HG03432 (cell line): ENCODE data around the gene MAMSTR.
"Not testable (repeated sequence)": the region's sequence is repeated elsewhere in the genome, so short reads cannot be mapped to it uniquely, and the experiment has no call there.

Experiments used
- ATAC-seq: cut with Tn5 transposase; IDR thresholded peaks from one replicate; pipeline ENCODE4 v1.9.1; 2021; ENCODE audit warnings: mild to moderate bottlenecking, moderate library complexity; ENCODE audit not compliant: unreplicated experiment

Gene MAMSTR

DNA sequence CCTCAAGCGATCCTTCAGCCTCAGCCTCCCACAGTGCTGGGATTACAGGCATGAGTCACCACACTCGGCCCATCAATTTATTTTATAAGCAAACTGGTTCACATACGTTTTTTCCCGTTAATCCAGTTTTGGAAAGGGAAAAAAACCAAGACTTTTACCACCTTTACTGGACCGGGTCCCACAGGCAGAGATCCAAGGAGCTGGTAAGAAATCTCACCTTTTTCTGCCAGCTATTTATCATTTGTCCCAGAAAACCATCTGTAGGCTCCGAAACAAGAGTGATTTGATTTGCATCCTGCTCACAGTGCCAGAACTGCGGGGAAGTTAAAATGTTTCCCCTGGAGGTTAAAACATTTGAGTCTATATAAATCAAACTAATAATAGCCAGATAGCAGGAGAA, 30.1 kb downstream of the MAMSTR start:
- ATAC-seq, result no peak

DNA sequence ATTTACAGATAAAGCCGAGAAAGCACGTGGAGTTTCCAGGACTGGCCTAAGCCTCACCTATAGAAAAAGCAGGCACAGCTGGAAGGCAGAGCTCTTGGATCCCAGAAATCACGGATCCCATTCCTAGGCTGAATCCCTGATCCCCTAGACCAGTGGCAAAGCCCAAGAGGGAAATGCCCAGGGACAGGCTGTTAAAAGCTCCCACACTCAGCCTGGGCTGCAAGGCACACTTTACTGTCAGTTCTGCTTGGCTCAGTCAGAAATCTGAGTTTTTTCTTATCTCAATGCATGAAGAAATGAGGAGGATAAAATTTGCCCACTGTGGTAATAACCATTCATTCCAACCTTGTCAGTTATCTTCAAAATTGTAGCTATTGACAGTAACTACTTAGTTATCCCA, 31.7 kb downstream of the MAMSTR start:
- no peak for ATAC-seq

DNA sequence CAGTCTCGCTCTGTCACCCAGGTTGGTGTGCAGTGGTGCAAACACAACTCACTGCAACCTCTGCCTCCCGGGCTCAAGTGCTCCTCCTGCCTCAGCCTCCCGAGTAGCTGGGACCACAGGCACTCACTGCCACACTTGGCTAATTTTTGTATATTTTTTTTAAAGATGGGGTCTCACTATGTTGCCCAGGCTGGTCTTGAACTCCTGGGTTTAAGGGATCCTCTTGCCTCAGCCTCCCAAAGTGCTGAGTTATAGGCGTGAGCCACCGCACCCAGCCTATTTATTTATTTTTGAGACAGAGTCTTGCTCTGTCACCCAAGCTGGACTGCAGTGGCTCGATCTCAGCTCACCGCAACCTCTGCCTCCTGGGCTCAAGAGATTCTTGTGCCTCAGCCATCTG, 32.9 kb downstream of the MAMSTR start:
- not testable (repeated sequence) for ATAC-seq

DNA sequence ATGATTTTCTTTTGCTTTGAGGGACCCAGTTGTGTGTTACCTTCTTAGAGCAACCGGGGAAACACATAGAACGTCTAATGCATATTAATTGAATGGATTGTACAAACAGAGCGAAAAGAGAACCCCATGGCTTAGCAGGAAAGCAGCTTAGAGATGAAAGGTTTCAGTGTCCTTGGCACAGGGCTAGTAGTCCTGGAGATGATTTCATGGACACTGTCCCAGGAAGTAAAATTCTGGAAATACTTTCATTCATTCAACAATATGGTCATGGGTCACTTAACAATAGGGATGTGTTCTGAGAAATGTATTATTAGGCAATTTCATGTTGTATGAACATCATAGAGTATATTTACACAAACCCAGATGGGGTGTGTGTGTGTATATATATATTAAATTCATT, 33.4 kb downstream of the MAMSTR start:
- no peak for ATAC-seq

DNA sequence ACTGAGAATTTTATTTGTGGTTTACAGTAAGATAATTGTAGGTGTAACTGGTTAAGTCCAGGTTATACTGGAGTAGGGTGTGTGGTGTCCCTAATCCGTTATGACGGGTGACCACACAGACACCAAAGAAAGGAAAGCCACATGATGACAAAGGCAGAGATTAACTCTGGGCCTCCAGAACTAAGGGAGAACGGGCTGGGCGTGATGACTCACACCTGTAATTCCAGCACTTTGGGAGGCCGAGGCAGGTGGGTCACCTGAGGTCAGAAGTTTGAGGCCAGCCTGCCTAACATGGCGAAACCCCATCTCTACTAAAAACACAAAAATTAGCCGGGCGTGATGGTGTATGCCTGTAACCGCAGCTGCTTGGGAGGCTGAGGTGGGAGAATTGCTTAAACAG, 33.9 kb downstream of the MAMSTR start:
- ATAC-seq, result no peak

DNA sequence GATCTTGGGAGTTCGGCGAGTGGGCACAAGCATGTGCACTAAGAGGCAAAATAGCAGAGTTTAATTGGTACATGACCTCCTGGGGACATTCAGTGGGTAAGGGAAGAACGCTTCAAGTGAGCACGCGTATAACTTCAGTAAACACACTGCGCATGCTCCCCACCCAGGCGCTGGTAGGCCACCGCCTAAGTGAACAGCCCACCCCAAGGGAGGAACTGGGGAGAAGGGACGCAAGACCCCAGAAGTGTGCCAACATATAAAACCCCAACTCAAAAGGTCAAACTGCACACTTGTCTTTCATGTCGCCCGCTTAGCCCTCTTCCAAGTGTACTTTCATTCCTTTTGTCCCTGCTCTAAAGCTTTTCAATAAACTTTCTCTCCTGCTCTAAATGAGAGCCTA, 36.2 kb downstream of the MAMSTR start:
- no peak for ATAC-seq

DNA sequence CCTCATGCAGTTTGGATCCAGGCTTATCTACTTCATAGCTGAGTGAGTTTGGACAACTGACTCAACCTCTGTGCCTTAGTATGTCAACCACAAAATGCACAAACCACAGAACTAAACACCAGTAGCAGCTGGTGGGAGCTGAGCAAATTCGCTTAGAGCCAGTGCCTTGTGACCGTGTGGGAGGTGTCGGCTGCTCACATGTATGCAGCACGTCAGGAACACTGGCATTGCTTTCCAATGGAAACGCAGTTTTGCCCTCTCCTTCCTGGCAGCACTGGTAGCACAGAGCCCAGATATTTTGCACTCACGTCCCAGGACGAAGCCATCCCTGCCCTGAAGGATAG, 38.4 kb downstream of the MAMSTR start:
- ATAC-seq, result no peak

DNA sequence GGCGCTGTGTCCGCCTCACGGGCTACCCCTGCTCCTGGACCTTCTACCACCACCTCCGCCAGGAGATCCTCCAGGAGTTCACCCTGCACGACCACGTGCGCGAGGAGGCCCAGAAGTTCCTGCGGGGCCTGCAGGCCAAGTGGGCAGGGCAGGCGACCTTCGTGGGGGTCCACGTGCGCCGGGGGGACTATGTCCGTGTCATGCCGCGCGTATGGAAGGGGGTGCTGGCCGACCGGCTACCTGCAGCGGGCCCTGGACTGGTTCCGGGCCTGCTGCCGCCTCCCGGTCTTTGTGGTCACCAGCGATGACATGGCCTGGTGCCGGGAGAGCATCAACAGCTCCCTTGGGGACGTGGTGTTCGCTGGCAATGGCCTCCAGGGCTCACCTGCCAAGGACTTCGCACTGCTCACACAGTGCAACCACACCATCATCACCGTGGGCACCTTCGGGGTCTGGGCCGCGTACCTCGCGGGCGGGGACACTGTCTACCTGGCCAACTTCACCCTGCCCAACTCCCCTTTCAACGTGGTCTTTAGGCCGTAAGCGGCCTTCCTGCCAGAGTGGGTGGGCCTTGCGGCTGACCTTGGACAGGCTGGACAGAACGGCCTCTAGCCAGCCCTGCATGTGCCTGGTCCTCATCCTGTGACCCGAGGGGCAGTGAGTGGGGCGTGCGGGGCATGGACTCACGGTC, 38.9 kb downstream of the MAMSTR start:
- no peak for ATAC-seq

DNA sequence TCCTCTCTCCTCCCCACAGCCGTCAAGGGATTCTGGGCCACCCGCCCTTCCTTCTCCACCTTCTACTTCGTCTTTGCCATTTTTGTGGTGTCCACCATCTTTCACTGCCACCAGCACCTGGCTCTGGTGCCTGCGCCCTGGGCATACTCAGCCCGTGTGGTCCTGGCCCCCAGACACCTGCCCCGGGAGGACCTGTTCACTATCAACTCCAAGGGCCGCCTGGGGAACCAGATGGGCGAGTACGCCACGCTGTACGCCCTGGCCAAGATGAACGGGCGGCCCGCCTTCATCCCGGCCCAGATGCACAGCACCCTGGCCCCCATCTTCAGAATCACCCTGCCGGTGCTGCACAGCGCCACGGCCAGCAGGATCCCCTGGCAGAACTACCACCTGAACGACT, 39.5 kb downstream of the MAMSTR start:
- not testable (repeated sequence) for ATAC-seq

DNA sequence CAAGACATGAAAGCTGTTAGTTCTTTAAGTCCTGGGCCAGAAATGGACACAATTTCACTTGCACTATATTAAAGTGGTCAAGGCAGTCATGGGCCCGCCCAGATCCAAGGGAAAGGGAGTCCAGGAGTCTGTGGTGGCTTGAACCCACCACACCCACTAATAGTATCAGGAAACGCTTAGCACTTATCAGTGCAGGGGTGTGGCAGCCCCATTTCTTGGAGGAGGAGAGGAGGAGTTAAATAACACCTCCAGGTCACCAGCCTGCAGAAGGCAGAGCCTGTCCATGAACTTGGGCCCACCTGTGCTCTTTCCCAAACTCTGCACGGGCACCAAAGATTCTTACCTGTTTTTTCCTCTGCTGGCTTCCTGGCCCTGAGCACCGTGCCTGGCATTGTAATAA, 41.3 kb downstream of the MAMSTR start:
- no peak for ATAC-seq

DNA sequence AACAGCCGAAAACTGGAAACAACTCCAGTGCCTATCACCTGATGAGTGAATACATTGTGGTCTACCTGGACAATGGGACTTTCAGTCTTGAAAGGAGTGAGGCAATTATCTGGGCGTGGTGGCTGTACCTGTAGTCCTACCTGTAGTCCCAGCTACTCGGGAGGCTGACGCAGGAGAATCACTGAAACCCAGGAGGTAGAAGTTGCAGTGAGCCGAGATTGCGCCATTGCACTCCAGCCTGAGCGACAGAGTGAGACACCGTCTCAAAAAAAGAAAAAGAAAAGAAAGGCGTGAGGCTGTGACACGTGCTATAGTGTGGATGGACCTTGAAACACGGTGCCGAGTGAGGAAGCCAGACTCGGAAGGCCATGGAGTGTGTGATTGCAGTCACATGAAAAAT, 42.6 kb downstream of the MAMSTR start:
- no peak for ATAC-seq

DNA sequence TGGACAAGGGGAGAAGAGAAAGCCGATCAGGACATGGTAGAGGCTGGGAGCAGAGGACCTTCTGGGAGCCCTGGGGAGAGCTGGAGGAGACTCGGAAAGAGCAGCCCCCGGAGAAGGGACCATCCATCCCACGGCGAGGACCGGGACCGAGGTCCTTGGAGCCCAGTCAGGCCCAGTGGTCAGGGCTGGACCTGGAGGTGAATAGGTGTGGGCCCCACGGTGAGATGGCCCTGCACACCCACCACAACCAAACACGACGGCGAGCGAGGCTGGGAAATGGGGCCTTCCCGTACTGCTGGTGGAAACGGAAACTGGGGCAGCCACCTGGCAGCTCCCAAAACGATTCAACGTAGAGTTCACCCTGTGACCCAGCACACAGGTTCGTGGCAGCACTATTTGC, 43.0 kb downstream of the MAMSTR start:
- ATAC-seq, result no peak

DNA sequence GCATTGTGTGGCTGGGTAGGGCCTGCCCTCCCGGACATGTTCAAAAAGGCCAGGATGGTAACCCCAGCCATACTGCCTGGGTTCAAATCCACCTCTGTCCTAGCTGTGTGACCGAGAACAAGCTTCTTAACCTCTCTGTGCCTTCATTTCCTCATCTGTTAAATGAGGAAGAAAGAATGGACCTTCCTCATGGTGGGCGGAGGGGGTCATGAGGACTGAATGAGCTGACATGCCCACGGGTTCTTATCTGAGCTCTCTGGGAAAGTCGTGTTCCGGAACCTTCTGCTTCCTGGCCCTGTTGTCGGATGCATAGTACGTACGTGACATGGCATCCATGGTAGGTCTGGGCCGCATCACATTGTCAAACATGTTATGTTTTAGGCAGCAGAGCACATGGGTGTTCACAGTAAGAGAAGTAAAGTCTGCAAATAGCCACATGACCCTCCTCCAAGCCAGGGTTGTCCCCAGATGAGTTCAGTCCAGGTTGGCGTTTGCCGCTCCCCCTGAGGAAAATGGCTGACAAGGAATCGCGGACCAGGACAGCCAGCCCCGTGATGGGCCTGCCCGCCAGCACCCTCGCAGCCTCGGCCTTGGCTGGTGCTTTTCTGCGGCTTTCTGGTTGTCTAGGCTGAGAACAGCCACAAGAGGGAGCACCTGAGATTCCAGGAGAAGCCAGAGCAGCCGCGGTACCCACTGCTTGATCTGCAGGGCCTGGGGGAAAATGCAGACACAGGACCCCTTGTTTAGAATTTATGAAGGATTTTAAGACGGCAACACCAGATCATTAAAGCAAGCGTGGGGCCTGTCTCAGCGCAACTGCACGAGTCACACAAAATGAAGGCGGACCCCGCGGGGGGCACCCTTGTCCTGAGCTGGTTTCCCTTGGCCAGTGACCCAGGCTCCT, 44.4 kb downstream of the MAMSTR start:
- no peak for ATAC-seq

DNA sequence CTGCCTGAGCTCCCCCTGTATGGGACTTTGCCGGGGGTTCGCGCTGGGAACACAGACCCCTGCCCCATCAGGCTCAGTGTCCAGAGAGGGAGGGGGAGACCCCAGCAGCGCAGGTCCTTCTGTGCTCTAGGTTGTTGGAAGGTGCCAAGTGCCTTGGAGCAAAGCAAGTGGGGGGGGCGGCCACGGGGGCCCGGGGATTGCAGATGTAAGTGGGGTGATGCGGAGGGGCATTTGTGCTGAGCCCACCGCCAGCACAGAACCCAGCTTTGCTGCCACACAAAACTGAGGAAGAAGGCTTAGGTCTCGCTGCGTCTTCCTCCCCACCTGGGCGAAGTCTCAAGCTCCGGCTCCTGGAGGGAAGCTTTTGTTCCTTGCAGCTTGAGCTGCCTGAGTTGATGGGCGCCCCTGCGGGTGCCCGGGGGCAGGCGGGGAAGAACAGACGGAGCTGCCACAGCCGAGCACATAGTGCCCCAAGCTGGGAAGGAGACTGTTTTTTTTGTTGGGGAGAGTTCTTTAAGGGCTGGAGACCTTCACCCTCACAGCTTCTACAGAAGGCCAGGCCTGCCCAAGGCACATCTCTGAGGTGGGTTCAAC, 45.2 kb downstream of the MAMSTR start:
- ATAC-seq, result no peak

DNA sequence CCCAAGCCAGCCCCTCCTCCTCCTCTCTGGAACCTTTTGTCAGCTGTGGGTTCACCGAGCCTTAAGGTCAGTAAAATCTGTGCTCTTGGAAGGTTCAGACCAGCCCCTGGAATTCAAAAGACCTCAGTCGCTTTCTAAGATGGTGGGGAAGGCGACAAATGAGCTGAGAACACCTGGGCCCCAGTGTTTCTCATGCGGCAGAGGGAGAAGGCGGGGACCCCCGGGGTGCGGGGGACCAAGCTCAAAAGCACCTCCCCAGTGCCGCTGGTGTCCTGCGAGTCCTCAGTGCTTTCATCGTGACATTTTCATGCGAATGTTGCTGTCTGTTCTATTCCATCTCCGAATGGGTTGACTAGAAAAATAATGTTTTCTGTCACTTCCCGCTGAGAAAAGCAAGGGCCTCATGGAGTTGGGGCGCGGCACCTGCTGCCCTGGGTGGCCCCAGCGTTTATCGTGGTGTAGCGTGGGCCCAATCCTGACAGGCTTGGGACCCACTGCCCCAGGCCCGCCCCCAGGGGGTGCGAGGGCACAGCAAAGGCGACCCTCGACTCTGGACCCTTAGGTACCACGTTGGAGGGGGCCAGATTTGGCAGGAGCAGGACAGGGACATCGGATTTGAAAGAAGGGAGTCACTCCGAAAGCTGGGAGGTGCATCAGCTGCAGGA, 46.0 kb downstream of the MAMSTR start:
- ATAC-seq, result no peak

DNA sequence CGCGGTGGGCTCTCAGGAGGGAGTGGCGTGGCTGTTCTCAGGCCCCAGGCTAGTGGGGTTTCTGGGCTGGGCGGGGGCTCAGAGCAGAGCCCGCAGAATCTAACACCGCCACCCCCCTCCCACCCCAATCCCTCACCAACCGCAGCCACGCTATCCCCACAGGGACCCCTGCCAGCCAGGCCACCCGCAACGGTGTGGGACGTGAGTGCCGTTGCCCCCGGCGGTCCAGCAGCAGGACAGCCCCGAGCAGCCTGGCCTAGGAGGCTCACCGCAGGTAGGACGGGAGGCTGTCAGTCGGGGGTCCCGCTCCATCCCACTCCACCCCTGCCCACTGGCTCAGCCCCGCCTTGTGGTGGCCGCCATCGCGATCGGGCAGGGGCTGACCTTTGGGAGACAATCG, 46.5 kb downstream of the MAMSTR start, which contains the start of gene NTN5:
TSS of gene NTN5 (minus strand) at position 24 of the 400 bp plus-strand sequence. CDS start 2,031 bp downstream, outside the sequence.
- ATAC-seq, result no peak

DNA sequence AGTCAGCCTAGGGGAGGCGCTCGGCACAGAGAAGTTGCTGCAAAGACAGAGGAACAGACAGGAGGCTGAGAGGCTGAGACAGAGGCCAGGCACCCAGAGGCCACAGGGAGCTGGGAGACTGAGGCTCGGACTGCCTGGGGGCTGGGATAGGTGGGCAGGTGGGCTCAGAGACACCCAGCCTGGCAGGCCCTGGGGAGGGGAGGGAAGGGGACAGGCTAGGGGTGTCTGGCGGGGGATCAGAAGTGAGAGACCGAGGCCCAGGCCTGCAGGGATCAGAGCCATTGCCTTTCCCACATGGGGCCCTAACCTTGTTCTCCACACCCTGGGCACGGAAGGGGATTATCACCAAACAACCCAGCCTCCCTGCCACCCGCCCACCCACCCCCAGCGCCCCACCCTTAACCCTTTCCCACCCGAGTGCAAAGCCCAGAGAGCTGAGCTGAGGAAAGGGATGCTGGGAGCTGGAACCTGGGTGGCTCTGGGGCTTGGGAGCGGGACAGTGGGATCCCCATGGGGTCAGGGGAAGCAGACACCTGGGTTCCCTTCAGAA, 48.0 kb downstream of the MAMSTR start:
- no peak for ATAC-seq

DNA sequence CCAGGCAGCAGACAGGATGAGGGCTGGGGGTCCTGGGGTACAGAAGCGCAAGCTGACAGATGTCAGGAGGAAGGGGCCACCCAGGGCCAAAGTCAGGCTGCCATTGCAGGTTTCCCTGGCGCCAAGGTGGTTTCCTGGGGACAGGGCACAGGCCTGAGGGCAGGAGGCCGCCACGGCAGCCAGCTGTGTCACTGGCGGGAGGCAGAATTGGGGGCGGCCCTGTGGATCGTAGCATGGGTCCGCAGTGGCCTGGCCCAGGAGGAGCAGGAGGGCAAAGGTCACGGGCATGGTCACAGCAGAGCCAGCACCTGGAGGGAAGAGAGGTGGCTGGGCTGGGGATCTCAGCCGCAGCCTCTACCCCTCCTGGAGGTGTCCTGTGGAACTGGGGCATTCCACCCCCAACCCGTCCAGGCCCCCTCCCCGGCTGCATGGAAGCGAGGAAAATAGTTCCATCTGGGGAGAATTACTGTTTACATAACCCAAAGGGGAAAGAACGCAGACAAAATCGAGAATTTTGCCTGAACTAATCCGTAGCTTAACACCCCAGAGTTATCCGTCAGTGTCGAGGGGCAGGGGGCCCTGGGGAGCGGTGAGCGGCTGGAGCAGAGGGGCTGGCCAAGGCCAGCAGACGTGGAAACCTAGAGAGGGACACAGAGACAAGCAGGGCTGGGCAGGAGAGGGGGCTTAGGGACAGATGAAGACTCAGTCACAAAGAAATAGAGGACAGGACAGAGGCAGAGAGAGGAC, 48.7 kb downstream of the MAMSTR start:
- no peak for ATAC-seq

DNA sequence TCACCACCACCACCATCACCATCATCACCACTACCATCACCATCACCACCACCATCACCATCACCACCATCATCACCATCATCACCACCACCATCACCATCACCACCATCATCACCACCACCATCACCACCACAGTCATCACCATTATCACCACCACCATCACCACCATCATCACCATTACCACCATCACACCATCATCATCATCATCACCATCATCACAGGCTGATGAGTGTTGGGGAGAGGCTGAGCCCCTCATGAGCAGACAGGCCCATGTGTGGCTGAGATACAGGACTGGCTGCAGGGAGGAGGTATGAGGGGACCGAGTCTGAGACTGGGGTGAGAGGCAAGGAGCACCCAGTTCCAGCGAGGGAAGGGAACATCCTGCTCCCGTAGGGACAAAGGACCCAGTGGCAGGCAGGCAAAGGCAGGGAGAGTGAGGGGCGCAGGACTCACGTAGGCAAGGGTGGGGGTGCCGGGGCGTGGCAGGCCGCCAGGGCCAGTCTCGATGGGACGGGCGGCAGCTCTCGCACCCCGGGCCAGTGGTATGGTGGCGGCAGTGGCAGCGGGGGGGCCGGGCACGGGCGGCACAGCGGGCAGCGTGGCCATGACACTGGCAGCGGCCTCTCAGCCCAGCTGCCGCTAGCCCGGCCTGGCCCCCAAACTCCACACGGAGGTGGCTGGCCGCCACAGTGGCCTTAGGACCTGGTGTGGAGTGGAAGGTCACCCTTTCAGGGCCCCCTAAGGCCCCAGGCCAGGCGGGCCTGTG, 49.4 kb downstream of the MAMSTR start:
- no peak for ATAC-seq

DNA sequence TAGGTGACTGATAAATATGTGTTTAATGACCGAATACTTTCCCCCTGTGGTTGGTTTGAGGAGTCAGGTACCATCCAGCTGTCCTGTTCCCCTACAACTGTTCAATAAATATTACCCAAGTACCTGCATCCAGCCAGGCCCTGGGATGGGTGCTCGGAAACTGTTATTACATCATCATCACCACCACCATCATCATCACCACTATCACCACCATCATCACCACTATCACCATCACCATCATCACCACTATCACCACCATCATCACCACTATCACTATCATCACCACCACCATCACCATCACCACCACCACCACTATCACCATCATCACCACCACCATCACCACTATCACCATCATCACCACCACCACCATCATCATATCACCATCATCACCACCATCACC, 50.8 kb downstream of the MAMSTR start:
- ATAC-seq, result no peak
